ENCODE results near the gene ADAM17.
A peak's percentile ranks its signal among the peaks of the same experiment; 100 is the strongest.
"Not testable (repeated sequence)": the region's sequence is repeated elsewhere in the genome, so short reads cannot be mapped to it uniquely, and the experiment has no call there.

ADAM17 gene

GRCh38 chr2:9519250-9519649 lies 36.4 kb downstream of the ADAM17 start:
- no peak for DNase-seq (ENCODE audit: low read depth)

GRCh38 chr2:9518780-9519179 lies 36.9 kb downstream of the ADAM17 start:
- no peak for DNase-seq (ENCODE audit: low read depth)

GRCh38 chr2:9518163-9518562 lies 37.5 kb downstream of the ADAM17 start:
- no peak for DNase-seq (ENCODE audit: low read depth)

GRCh38 chr2:9517118-9517782 lies 38.4 kb downstream of the ADAM17 start:
- DNase-seq (ENCODE audit: low read depth): no peak

GRCh38 chr2:9513946-9514345 lies 41.7 kb downstream of the ADAM17 start:
- not testable (repeated sequence) for DNase-seq (ENCODE audit: low read depth)

- no peak for DNase-seq (ENCODE audit: low read depth)
These were observed 46.7 kb downstream of the ADAM17 start for GRCh38 chr2:9508931-9509330.

GRCh38 chr2:9498210-9498609 lies 57.4 kb downstream of the ADAM17 start:
- DNase-seq (ENCODE audit: low read depth): no peak

- DNase-seq (ENCODE audit: low read depth): no peak
These were observed 58.6 kb downstream of the ADAM17 start for GRCh38 chr2:9497017-9497416.

- DNase-seq (ENCODE audit: low read depth): no peak
These were observed 61.5 kb downstream of the ADAM17 start for GRCh38 chr2:9494081-9494480.

- DNase-seq (ENCODE audit: low read depth): no peak
These were observed 62.2 kb downstream of the ADAM17 start for GRCh38 chr2:9493478-9493877.

- DNase-seq (ENCODE audit: low read depth): no peak
These were observed 62.7 kb downstream of the ADAM17 start for GRCh38 chr2:9492927-9493326.

- DNase-seq (ENCODE audit: low read depth): no peak
These were observed 64.8 kb downstream of the ADAM17 start for GRCh38 chr2:9490789-9491188.

GRCh38 chr2:9488583-9489547 lies 66.8 kb downstream of the ADAM17 start:
- no peak for DNase-seq (ENCODE audit: low read depth)

GRCh38 chr2:9484533-9484932 lies 71.1 kb downstream of the ADAM17 start:
- DNase-seq (ENCODE audit: low read depth): peak; percentile 56

GRCh38 chr2:9483107-9483506 lies 72.5 kb downstream of the ADAM17 start:
- no peak for DNase-seq (ENCODE audit: low read depth)

- no peak for DNase-seq (ENCODE audit: low read depth)
These were observed 75.5 kb downstream of the ADAM17 start for GRCh38 chr2:9480157-9480556.

- DNase-seq (ENCODE audit: low read depth): no peak
These were observed 77.1 kb downstream of the ADAM17 start for GRCh38 chr2:9478526-9478925.

- no peak for DNase-seq (ENCODE audit: low read depth)
These were observed 77.7 kb downstream of the ADAM17 start for GRCh38 chr2:9477914-9478313.

- DNase-seq (ENCODE audit: low read depth): no peak
These were observed 81.1 kb downstream of the ADAM17 start, which contains the start of gene IAH1 for GRCh38 chr2:9474361-9475057. IAH1 (plus strand) TSS chr2:9474551; CDS start chr2:9474567, 16 bp downstream.

- DNase-seq (ENCODE audit: low read depth): no peak
These were observed 81.7 kb downstream of the ADAM17 start for GRCh38 chr2:9473985-9474360.

GRCh38 chr2:9473308-9473984 lies 82.2 kb downstream of the ADAM17 start:
- DNase-seq (ENCODE audit: low read depth): no peak

- no peak for DNase-seq (ENCODE audit: low read depth)
These were observed 83.1 kb downstream of the ADAM17 start for GRCh38 chr2:9472511-9472910.

Data from fibroblast of the conjunctiva (primary cell).